ENCODE measurements around the gene PRPS1.

The PRPS1 gene

GRCh38 chrX:107610667-107611066, 17.6 kb upstream of the PRPS1 start:
- no peak overlapping the region for H3K4me3 ChIP-seq (ENCODE audit: low read depth, low read length)
- no peak for DNase-seq (ENCODE audit: low read depth)
- no peak for TF ChIP-seq CTCF (IDR thresholded peaks at IDR 0.05; ENCODE audit: control insufficient read depth, extremely low read depth, insufficient read depth)

GRCh38 chrX:107619885-107620322, 8.4 kb upstream of the PRPS1 start:
- no peak for DNase-seq (ENCODE audit: low read depth)
- no peak overlapping the region for H3K4me3 ChIP-seq (ENCODE audit: low read depth, low read length)
- TF ChIP-seq CTCF (IDR thresholded peaks at IDR 0.05; ENCODE audit: control insufficient read depth, extremely low read depth, insufficient read depth) = no peak

- no peak overlapping the region for H3K4me3 ChIP-seq (ENCODE audit: low read depth, low read length)
- DNase-seq (ENCODE audit: low read depth) = no peak
- TF ChIP-seq CTCF (IDR thresholded peaks at IDR 0.05; ENCODE audit: control insufficient read depth, extremely low read depth, insufficient read depth) = no peak
These were observed 3.4 kb upstream of the PRPS1 start for GRCh38 chrX:107624893-107625292.

- DNase-seq (ENCODE audit: low read depth) = no peak
- no peak for TF ChIP-seq CTCF (IDR thresholded peaks at IDR 0.05; ENCODE audit: control insufficient read depth, extremely low read depth, insufficient read depth)
- no peak overlapping the region for H3K4me3 ChIP-seq (ENCODE audit: low read depth, low read length)
These were observed 2.6 kb upstream of the PRPS1 start for GRCh38 chrX:107625739-107626138.

- no peak overlapping the region for H3K4me3 ChIP-seq (ENCODE audit: low read depth, low read length)
- no peak for TF ChIP-seq CTCF (IDR thresholded peaks at IDR 0.05; ENCODE audit: control insufficient read depth, extremely low read depth, insufficient read depth)
- peak; percentile 77 for DNase-seq (ENCODE audit: low read depth)
These were observed 1.8 kb upstream of the PRPS1 start for GRCh38 chrX:107626481-107626880.

- peak overlapping the region; percentile 42; the same call in 1 of the 2 replicates for H3K4me3 ChIP-seq (ENCODE audit: low read depth, low read length)
- no peak for TF ChIP-seq CTCF (IDR thresholded peaks at IDR 0.05; ENCODE audit: control insufficient read depth, extremely low read depth, insufficient read depth)
- peak; percentile 89 for DNase-seq (ENCODE audit: low read depth)
These were observed 1.4 kb upstream of the PRPS1 start for GRCh38 chrX:107626916-107627315.
